H1 (cell line): Measurements from ENCODE around the gene RPLP2. TPM values are rescaled to one million over a fixed set of nuclear protein-coding genes. Genes with fewer than 3 reads are reported as not detected.

Source experiments
- CTCF ChIA-PET: fragments of 300-600 bp; sonication (Branson Sonifier 250); formaldehyde crosslinking; loops from one replicate; lab custom pipeline; 2021; ENCODE audit not compliant: partially characterized antibody; lab: Charles Lee
- POLR2A ChIA-PET: fragments of 300-600 bp; sonication (Branson Sonifier 250); formaldehyde crosslinking; loops from one replicate; lab custom pipeline; 2021; ENCODE audit warnings: inconsistent platforms; ENCODE audit not compliant: partially characterized antibody; lab: Charles Lee
- DNase-seq, 2 experiments: peaks; one replicate each; pipeline versions ENCODE4 v3.0.0 to v3.0.0-alpha.2; 2010 to 2022; ENCODE audit warnings: low spot score in 2 of 2, low read depth in 1 of 2, mixed read lengths in 1 of 2
- FAIRE-seq: peaks from 2 replicates; lab custom pipeline; 2011; peaks lifted over from hg19 to GRCh38; lab: Jason Lieb, UNC
- H2AFZ ChIP-seq: 2 replicates; pipeline ENCODE4 v1.8.1; 2012; ENCODE audit warnings: low read length, inconsistent platforms
- H2AK5ac ChIP-seq: 2 replicates; pipeline ENCODE4 v1.6.1; 2013; ENCODE audit warnings: low read depth, low read length
- H2BK120ac ChIP-seq: replicated peaks from 2 replicates; pipeline ENCODE3; 2013; ENCODE audit warnings: low read depth, low read length, inconsistent platforms
- H2BK12ac ChIP-seq: 2 replicates; pipeline ENCODE4 v1.6.1; 2013; ENCODE audit warnings: low read depth, low read length
- H2BK15ac ChIP-seq: 2 replicates; pipeline ENCODE4 v1.6.1; 2013; ENCODE audit warnings: low read length
- H2BK20ac ChIP-seq: 2 replicates; pipeline ENCODE4 v1.6.1; 2013; ENCODE audit warnings: low read length
- H2BK5ac ChIP-seq: 2 replicates; pipeline ENCODE4 v1.6.1; 2013; ENCODE audit warnings: low read depth, low read length
- H3K14ac ChIP-seq: 2 replicates; pipeline ENCODE4 v1.6.1; 2013; ENCODE audit warnings: inconsistent platforms; ENCODE audit not compliant: insufficient read length
- H3K18ac ChIP-seq: 2 replicates; pipeline ENCODE4 v1.6.1; 2013; ENCODE audit warnings: low read length; ENCODE audit errors: extremely low read depth
- H3K23ac ChIP-seq: 2 replicates; pipeline ENCODE4 v1.6.1; 2013; ENCODE audit warnings: inconsistent platforms; ENCODE audit not compliant: insufficient read length
- H3K23me2 ChIP-seq: 2 replicates; pipeline ENCODE4 v1.6.1; 2013; ENCODE audit warnings: low read depth, low read length
- H3K27ac ChIP-seq: 2 replicates; pipeline ENCODE4 v1.6.1; 2011; ENCODE audit warnings: low read depth, low read length, inconsistent platforms
- H3K27me3 ChIP-seq, 4 experiments: replicated peaks in 1 of 4; 1 replicate in 1 of 4; 2 replicates in 3 of 4; pipeline versions ENCODE4 v1.6.1 to v1.8.1; 2011 to 2013; ENCODE audit warnings: low read length in 3 of 4, mild to moderate bottlenecking in 3 of 4, inconsistent platforms in 2 of 4, mixed read lengths in 2 of 4, moderate library complexity in 1 of 4; ENCODE audit not compliant: control insufficient read depth in 3 of 4, insufficient read depth in 3 of 4; ENCODE audit errors: extremely low read depth in 1 of 4
- H3K36me3 ChIP-seq, 4 experiments: 2 replicates each; pipeline versions ENCODE4 v1.6.1 to v1.8.1; 2011 to 2013; ENCODE audit warnings: mild to moderate bottlenecking in 4 of 4, low read length in 3 of 4, moderate library complexity in 2 of 4, control low read depth in 1 of 4, inconsistent platforms in 1 of 4; ENCODE audit not compliant: insufficient read depth in 4 of 4, control insufficient read depth in 2 of 4
- H3K4ac ChIP-seq: replicated peaks from 2 replicates; pipeline ENCODE3; 2013; ENCODE audit warnings: low read length, low read depth, mixed read lengths, inconsistent platforms; ENCODE audit not compliant: insufficient read length
- H3K4me1 ChIP-seq, 4 experiments: replicated peaks in 1 of 4; 1 replicate in 1 of 4; 2 replicates in 3 of 4; pipeline versions ENCODE4 v1.6.1 to v1.8.1; 2011 to 2013; ENCODE audit warnings: low read length in 3 of 4, inconsistent platforms in 2 of 4, mixed read lengths in 1 of 4; ENCODE audit not compliant: insufficient read depth in 4 of 4, control insufficient read depth in 3 of 4
- H3K4me2 ChIP-seq, 2 experiments: 2 replicates each; pipeline versions ENCODE4 v1.6.1 to v1.8.1; 2011 to 2013; ENCODE audit warnings: low read depth in 2 of 2, low read length in 2 of 2, control low read depth in 1 of 2, inconsistent platforms in 1 of 2, mild to moderate bottlenecking in 1 of 2; ENCODE audit not compliant: insufficient read depth in 1 of 2
- H3K4me3 ChIP-seq, 4 experiments: fragments of 200-600, 300-600 bp in 1 of 4; sonication (generic), shearing (Covaris generic), sonication (Bioruptor Twin) in 1 of 4; 2 replicates each; pipeline versions ENCODE4 v1.5.1 to v1.8.1; 2011 to 2016; ENCODE audit warnings: low read length in 4 of 4, low read depth in 3 of 4, control low read depth in 2 of 4, inconsistent platforms in 2 of 4, mild to moderate bottlenecking in 2 of 4, mixed read lengths in 1 of 4, moderate library complexity in 1 of 4; ENCODE audit not compliant: insufficient read depth in 2 of 4; ENCODE audit errors: extremely low read depth in 1 of 4
- H3K56ac ChIP-seq: replicated peaks from 2 replicates; pipeline ENCODE3; 2013; ENCODE audit warnings: low read depth, mild to moderate bottlenecking, mixed read lengths, low read length, inconsistent platforms; ENCODE audit not compliant: insufficient read length
- H3K79me1 ChIP-seq: 2 replicates; pipeline ENCODE4 v1.6.1; 2013; ENCODE audit warnings: low read depth, low read length, control low read depth
- H3K79me2 ChIP-seq, 2 experiments: 2 replicates each; pipeline versions ENCODE4 v1.6.1 to v1.8.1; 2012 to 2013; ENCODE audit warnings: low read length in 2 of 2, mild to moderate bottlenecking in 2 of 2, inconsistent platforms in 1 of 2; ENCODE audit not compliant: insufficient read depth in 2 of 2, control insufficient read depth in 1 of 2
- H3K9ac ChIP-seq, 4 experiments: replicated peaks in 1 of 4; 1 replicate in 1 of 4; 2 replicates in 3 of 4; pipeline versions ENCODE4 v1.6.1 to v1.8.1; 2011 to 2013; ENCODE audit warnings: low read depth in 3 of 4, low read length in 3 of 4, control low read depth in 2 of 4, mild to moderate bottlenecking in 2 of 4, moderate library complexity in 2 of 4, inconsistent platforms in 1 of 4; ENCODE audit errors: extremely low read depth in 1 of 4
- H3K9me3 ChIP-seq, 2 experiments: 2 replicates each; pipeline versions ENCODE4 v1.6.1 to v1.8.1; 2012 to 2013; ENCODE audit warnings: mild to moderate bottlenecking in 2 of 2, moderate library complexity in 2 of 2, control low read depth in 1 of 2, inconsistent platforms in 1 of 2, low read depth in 1 of 2, low read length in 1 of 2, mixed read lengths in 1 of 2; ENCODE audit not compliant: insufficient read depth in 2 of 2
- H4K20me1 ChIP-seq, 2 experiments: replicated peaks in 1 of 2; 2 replicates each; pipeline versions ENCODE3 to v1.8.1; 2011 to 2013; ENCODE audit warnings: inconsistent platforms in 2 of 2, low read length in 2 of 2, mild to moderate bottlenecking in 1 of 2; ENCODE audit not compliant: insufficient read depth in 2 of 2, control insufficient read depth in 1 of 2
- H4K5ac ChIP-seq: 2 replicates; pipeline ENCODE4 v1.6.1; 2013; ENCODE audit warnings: low read length, low read depth, mixed read lengths, inconsistent platforms; ENCODE audit not compliant: insufficient read length
- H4K8ac ChIP-seq: 2 replicates; pipeline ENCODE4 v1.8.0; 2013; ENCODE audit warnings: mild to moderate bottlenecking, moderate library complexity, low read length, inconsistent platforms; ENCODE audit not compliant: insufficient read depth; ENCODE audit errors: extremely low read depth
- H4K91ac ChIP-seq: replicated peaks from 2 replicates; pipeline ENCODE3; 2013; ENCODE audit warnings: low read length, mixed read lengths, inconsistent platforms; ENCODE audit not compliant: insufficient read length
- ATF3 ChIP-seq: IDR thresholded peaks from 2 replicates; pipeline ENCODE4 v1.6.1; 2011; ENCODE audit warnings: low read depth, mild to moderate bottlenecking, low read length; ENCODE audit not compliant: insufficient read depth
- JUND ChIP-seq: IDR thresholded peaks from 2 replicates; pipeline ENCODE4 v1.6.1; 2011; ENCODE audit warnings: mild to moderate bottlenecking, improper control_type of control experiment, low read length
- RXRA ChIP-seq: IDR thresholded peaks from 2 replicates; pipeline ENCODE4 v1.6.1; 2011; ENCODE audit warnings: low read depth, mild to moderate bottlenecking, low read length, moderate library complexity; ENCODE audit not compliant: insufficient read depth
- SAP30 ChIP-seq: fragments of 300-600 bp; sonication (generic); IDR thresholded peaks from 2 replicates; pipeline ENCODE4 v1.7.1; 2012; ENCODE audit warnings: low read length, moderate library complexity, mild to moderate bottlenecking, inconsistent platforms; ENCODE audit not compliant: insufficient read depth, insufficient replicate concordance
- SP1 ChIP-seq: IDR thresholded peaks from 2 replicates; pipeline ENCODE4 v1.6.1; 2011; ENCODE audit warnings: low read depth, low read length
- TEAD4 ChIP-seq: IDR thresholded peaks from 2 replicates; pipeline ENCODE4 v1.6.1; 2012; ENCODE audit warnings: low read depth, low read length, inconsistent platforms, mixed read lengths
- WGBS, 2 experiments: shearing (Covaris generic) in 1 of 2; methylation state at CpG; one replicate each; pipeline versions ENCODE4 v1.1.6 to v1.1.7; 2013 to 2015; ENCODE audit warnings: low lambda C conversion rate in 2 of 2, mixed read lengths in 2 of 2, inconsistent platforms in 1 of 2, low coverage in 1 of 2, missing lambda C conversion rate in 1 of 2; ENCODE audit not compliant: insufficient replicate concordance in 2 of 2, insufficient coverage in 1 of 2, insufficient read length in 1 of 2; ENCODE audit errors: extremely low coverage in 1 of 2, missing lambda C conversion rate in 1 of 2; 5-methylcytosine and 5-hydroxymethylcytosine counted together
- polyA plus RNA-seq, 7 experiments: library from polyadenylated mRNA; depleted of rRNA in 3 of 7; stranded (reverse) in 5 of 7; unstranded in 2 of 7; fragments of >200 nt in 5 of 7; fragments of 200-250 nt in 2 of 7; gene quantifications; 1 replicate in 5 of 7; 2 replicates in 1 of 7; 4 replicates in 1 of 7; pipeline versions ENCODE4 v1.2.1 to v1.2.3, GENCODE V29; 2011 to 2013; ENCODE audit warnings: missing spikeins in 2 of 7, mixed read lengths in 2 of 7
- total RNA-seq: library from RNA; stranded (reverse); fragmentation: NEBNext Ultra II Directional; extraction: Animal tissue kit (Norgen Biotek cat#: 25700); gene quantifications from 2 replicates; pipeline ENCODE4 v1.2.1, GENCODE V29; 2021

Gene RPLP2
- total and polyA plus RNA-seq, 2 of the 8 experiments (the other 6 are each of a cell fraction or from before 2014, with no cell fraction given): 1,789 to 2,106 TPM

GRCh38 chr11:764322-765024, 45.3 kb upstream of the RPLP2 start:
- H4K8ac ChIP-seq: no peak overlapping the region
- TF ChIP-seq RXRA (no peak), ATF3 (no peak), JUND (no peak), SP1 (no peak), SAP30 (no peak), TEAD4 (no peak)
- TF ChIP-seq, all 59 proteins: peak for 0
- no peak overlapping the region for H2BK12ac ChIP-seq
- FAIRE-seq (no peak), DNase-seq (no peak)
- no peak overlapping the region for H2BK15ac ChIP-seq
- no peak overlapping the region for H4K91ac ChIP-seq
- no peak overlapping the region for H4K5ac ChIP-seq
- no peak overlapping the region for H3K23ac ChIP-seq
- H3K4ac ChIP-seq: no peak overlapping the region
- H3K27ac ChIP-seq: 0 out of 2 replicates have a peak overlapping the region, but pooled peaks have one; percentile 1
- no peak overlapping the region for H2AK5ac ChIP-seq
- H3K18ac ChIP-seq: no peak overlapping the region
- no peaks in the 10 kb centered on the region for H3K27me3 ChIP-seq
- ChIA-PET CTCF (interaction anchor here (0.5 to 26.9 kb wide), 16 partner anchors 9 to 222 kb away, joined by 3 to 395 read pairs (median 4); partner anchors contain the start of genes TALDO1 and TMEM80), POLR2A (interaction anchor here (1.1 to 35.3 kb wide), 11 partner anchors 2 to 151 kb away, joined by 3 to 636 read pairs (median 5); partner anchors contain the start of genes GATD1 and TALDO1)
- H3K79me1 ChIP-seq: peaks cover 7% of the 10 kb centered on the region; the same call in 1 of the 2 replicates
- no peaks in the 10 kb centered on the region for H3K23me2 ChIP-seq
- H3K56ac ChIP-seq: no peak overlapping the region
- H3K4me3 ChIP-seq: no peak overlapping the region
- H3K79me2 ChIP-seq: no peaks in the 10 kb centered on the region
- H2BK5ac ChIP-seq: peak overlapping the region; percentile 77; the same call in 1 of the 2 replicates
- peaks cover 30 to 59% (median 33%) of the 10 kb centered on the region in 4 experiments for H3K36me3 ChIP-seq
- no peak overlapping the region for H2AFZ ChIP-seq
- WGBS, 2 experiments: 93% methylated on average over 17 of the region's 18 CpGs; no CpG with 5 or more reads in 1 of the 2 experiments
- no peak overlapping the region for H3K9ac ChIP-seq
- no peak overlapping the region for H3K4me2 ChIP-seq
- peaks cover 13 to 33% of the 10 kb centered on the region in 2 experiments for H4K20me1 ChIP-seq
- H3K14ac ChIP-seq: no peak overlapping the region
- no peak overlapping the region for H2BK120ac ChIP-seq
- no peak overlapping the region for H2BK20ac ChIP-seq
- H3K9me3 ChIP-seq: no peaks in the 10 kb centered on the region
- H3K4me1 ChIP-seq: peaks cover 0 to 12% (median 7%) of the 10 kb centered on the region in 4 experiments; a peak in 6 of 7 replicates
